Cardiac fibroblast (primary cell): ENCODE data around the gene KRT14.

ENCODE experiments used
- DNase-seq, 2 donors: peaks; one replicate each; pipeline versions ENCODE4 v3.0.0 to v3.0.0-alpha.2; 2010; ENCODE audit warnings: low read depth in 2 of 2
- H3K4me3 ChIP-seq, 2 donors: replicated peaks in 1 of 2; 1 replicate in 1 of 2; 2 replicates in 1 of 2; pipeline ENCODE4 v1.5.1; 2011; ENCODE audit warnings: low read depth in 2 of 2, low read length in 2 of 2, mild to moderate bottlenecking in 2 of 2, moderate library complexity in 1 of 2
- CTCF ChIP-seq: IDR thresholded peaks from one replicate; pipeline ENCODE4 v1.5.1; 2011; ENCODE audit warnings: low read depth, mild to moderate bottlenecking, low read length, inconsistent platforms

KRT14 gene

GRCh38 chr17:41559548-41559947, 27.1 kb downstream of the KRT14 start:
- DNase-seq: peak in 1 of 2 donors; percentile 12
- TF ChIP-seq CTCF: no peak
- no peak overlapping the region for H3K4me3 ChIP-seq

GRCh38 chr17:41556931-41557330, 29.8 kb downstream of the KRT14 start:
- no peak for TF ChIP-seq CTCF
- no peak overlapping the region for H3K4me3 ChIP-seq
- DNase-seq: no peak

GRCh38 chr17:41556306-41556705, 30.4 kb downstream of the KRT14 start:
- DNase-seq: no peak
- TF ChIP-seq CTCF: no peak
- no peak overlapping the region for H3K4me3 ChIP-seq

GRCh38 chr17:41555105-41555887, 31.4 kb downstream of the KRT14 start:
- DNase-seq: no peak
- TF ChIP-seq CTCF: no peak
- no peak overlapping the region for H3K4me3 ChIP-seq

- DNase-seq: no peak
- no peak for TF ChIP-seq CTCF
Measured at GRCh38 chr17:41553987-41554680, 32.6 kb downstream of the KRT14 start.

GRCh38 chr17:41553176-41553575, 33.5 kb downstream of the KRT14 start:
- TF ChIP-seq CTCF: no peak
- DNase-seq: no peak
- H3K4me3 ChIP-seq: no peak overlapping the region

More at GRCh38 chr17:41553987-41554680, 32.6 kb downstream of the KRT14 start:
- H3K4me3 ChIP-seq: no peak overlapping the region
